CD4-positive, alpha-beta T cell (primary cell): ENCODE results near the gene GFRAL. TPM values are rescaled to one million over a fixed set of nuclear protein-coding genes. Genes with fewer than 3 reads are reported as not detected.

Experiments used
- ATAC-seq: fragments of 200-7000 bp; cut with Tn5 transposase; one replicate; pipeline ENCODE4 v1.10.0; 2022; ENCODE audit warnings: mild to moderate bottlenecking; ENCODE audit not compliant: poor library complexity
- CTCF ChIA-PET: fragments of 350-600 bp; sonication (Branson Sonifier 250); formaldehyde crosslinking; loops from one replicate; lab custom pipeline; 2021; ENCODE audit warnings: antibody characterized with exemption, inconsistent platforms; lab: Charles Lee
- POLR2A ChIA-PET: fragments of 350-600 bp; sonication (Branson Sonifier 250); formaldehyde crosslinking; loops from one replicate; lab custom pipeline; 2021; ENCODE audit warnings: antibody characterized with exemption, inconsistent platforms; lab: Charles Lee
- DNase-seq, 14 experiments: peaks; one replicate each; pipeline ENCODE4 v3.0.0-alpha.2; 2013 to 2020; ENCODE audit warnings: mixed read lengths in 2 of 14
- H3K27ac ChIP-seq, 2 donors: one replicate each; pipeline versions ENCODE4 v1.5.1 to v1.7.0; 2013; ENCODE audit warnings: low read length in 2 of 2, low read depth in 1 of 2, mild to moderate bottlenecking in 1 of 2
- H3K27me3 ChIP-seq, 2 experiments: 1 replicate in 1 of 2; 2 replicates in 1 of 2; pipeline versions ENCODE4 v1.6.1 to v1.7.0; 2013; ENCODE audit warnings: low read length in 2 of 2, control low read depth in 1 of 2, mild to moderate bottlenecking in 1 of 2, moderate library complexity in 1 of 2; ENCODE audit not compliant: insufficient read depth in 2 of 2, control insufficient read depth in 1 of 2
- H3K36me3 ChIP-seq: one replicate; pipeline ENCODE4 v1.6.1; 2013; ENCODE audit warnings: low read length, control low read depth; ENCODE audit not compliant: insufficient read depth
- H3K4me1 ChIP-seq: one replicate; pipeline ENCODE4 v1.6.1; 2013; ENCODE audit warnings: low read length, control low read depth; ENCODE audit not compliant: insufficient read depth
- H3K4me3 ChIP-seq: one replicate; pipeline ENCODE4 v1.5.1; 2013; ENCODE audit warnings: mild to moderate bottlenecking, low read length, moderate library complexity
- H3K9me3 ChIP-seq, 2 experiments: 1 replicate in 1 of 2; 2 replicates in 1 of 2; pipeline versions ENCODE4 v1.6.1 to v1.7.0; 2013; ENCODE audit warnings: low read length in 2 of 2, mild to moderate bottlenecking in 2 of 2, control low read depth in 1 of 2, moderate library complexity in 1 of 2; ENCODE audit not compliant: control insufficient read depth in 1 of 2, insufficient read depth in 1 of 2
- H3K27ac Mint-ChIP-seq: one replicate; pipeline ENCODE4 v1.8.0; 2020; ENCODE audit warnings: mixed read lengths
- H3K27me3 Mint-ChIP-seq: one replicate; pipeline ENCODE4 v1.8.0; 2021; ENCODE audit warnings: mixed read lengths
- H3K36me3 Mint-ChIP-seq: one replicate; pipeline ENCODE4 v1.8.0; 2021; ENCODE audit warnings: low read depth, mixed read lengths
- H3K4me1 Mint-ChIP-seq: one replicate; pipeline ENCODE4 v1.8.0; 2021; ENCODE audit warnings: low read depth, mixed read lengths
- H3K4me3 Mint-ChIP-seq: one replicate; pipeline ENCODE4 v1.8.0; 2020; ENCODE audit warnings: mild to moderate bottlenecking, mixed read lengths
- H3K9me3 Mint-ChIP-seq: one replicate; pipeline ENCODE4 v1.8.0; 2020; ENCODE audit warnings: mixed read lengths
- CTCF ChIP-seq: fragments of 200-600 bp; IDR thresholded peaks from one replicate; pipeline ENCODE4 v1.8.0; 2022; ENCODE audit warnings: antibody characterized with exemption, mild to moderate bottlenecking
- intact Hi-C, 2 experiments: fragments of 100-400 bp; cut with DNase I in 1 of 2; cut with micrococcal nuclease in 1 of 2; formaldehyde crosslinking; loops; one replicate each; pipeline versions ENCODE4 v1.15.1 to v1.9.0; 2023 to 2025; cut with DNase I, micrococcal nuclease
- total RNA-seq, 174 experiments: library from RNA in 2 of 174; stranded (reverse) in 2 of 174; gene quantifications; one replicate each; pipeline ENCODE4 v1.2.3 and lab custom pipeline; 2021 to 2026

Gene GFRAL
- total RNA-seq, 2 experiments from 2014 or later: not detected

GRCh38 chr6:55319961-55320695, 7.1 kb upstream of the GFRAL start:
- no peaks in the 10 kb centered on the region for H3K27me3 ChIP-seq
- ATAC-seq: no peak
- H3K36me3 ChIP-seq: no peaks in the 10 kb centered on the region
- H3K4me1 ChIP-seq: no peaks in the 10 kb centered on the region
- ChIA-PET CTCF (no interaction called here), POLR2A (no interaction called here)
- Mint-ChIP-seq H3K27me3 (no peaks in the 10 kb centered on the region), H3K4me1 (no peaks in the 10 kb centered on the region), H3K27ac (no peak overlapping the region), H3K4me3 (no peak overlapping the region), H3K36me3 (no peaks in the 10 kb centered on the region), H3K9me3 (peaks cover 11% of the 10 kb centered on the region)
- no peak overlapping the region for H3K4me3 ChIP-seq
- H3K9me3 ChIP-seq: peaks cover 4 to 5% of the 10 kb centered on the region in 2 experiments
- H3K27ac ChIP-seq: no peak overlapping the region
- no peak for DNase-seq
- intact Hi-C loops: no loop called here
- no peak for TF ChIP-seq CTCF

- ChIA-PET CTCF (no interaction called here), POLR2A (no interaction called here)
- peaks cover 11% of the 10 kb centered on the region for H3K9me3 Mint-ChIP-seq
- no peak for DNase-seq
- no peak overlapping the region for H3K27ac ChIP-seq
- H3K36me3 Mint-ChIP-seq: no peaks in the 10 kb centered on the region
- peaks cover 4 to 5% of the 10 kb centered on the region in 2 experiments for H3K9me3 ChIP-seq
- no peak overlapping the region for H3K4me3 Mint-ChIP-seq
- no peaks in the 10 kb centered on the region for H3K27me3 ChIP-seq
- H3K4me1 Mint-ChIP-seq: no peaks in the 10 kb centered on the region
- no peaks in the 10 kb centered on the region for H3K36me3 ChIP-seq
- no peak overlapping the region for H3K4me3 ChIP-seq
- ATAC-seq: no peak
- intact Hi-C loops: no loop called here
- no peak for TF ChIP-seq CTCF
- no peaks in the 10 kb centered on the region for H3K27me3 Mint-ChIP-seq
- no peak overlapping the region for H3K27ac Mint-ChIP-seq
- H3K4me1 ChIP-seq: no peaks in the 10 kb centered on the region
Measured at GRCh38 chr6:55320696-55321086, 6.6 kb upstream of the GFRAL start.

GRCh38 chr6:55377150-55377549, 49.9 kb downstream of the GFRAL start:
- Histone ChIP-seq H3K4me1 (no peaks in the 10 kb centered on the region), H3K36me3 (no peaks in the 10 kb centered on the region), H3K27me3 (no peaks in the 10 kb centered on the region), H3K9me3 (no peaks in the 10 kb centered on the region), H3K27ac (no peak overlapping the region), H3K4me3 (no peak overlapping the region)
- H3K27me3 Mint-ChIP-seq: no peaks in the 10 kb centered on the region
- intact Hi-C loops: no loop called here
- CTCF ChIA-PET: interaction anchor here (1.6 kb wide), 1 partner anchor 8 kb away, joined by 3 read pairs; no protein-coding TSS in a partner anchor
- no peak overlapping the region for H3K4me3 Mint-ChIP-seq
- no peak for TF ChIP-seq CTCF
- no peak for ATAC-seq
- peaks cover 23% of the 10 kb centered on the region for H3K9me3 Mint-ChIP-seq
- no peaks in the 10 kb centered on the region for H3K36me3 Mint-ChIP-seq
- H3K27ac Mint-ChIP-seq: no peak overlapping the region
- H3K4me1 Mint-ChIP-seq: no peaks in the 10 kb centered on the region
- POLR2A ChIA-PET: no interaction called here
- DNase-seq: no peak
